GM20000 (cell line): ENCODE data around the gene ARL15.

Experiments used
- DNase-seq: peaks from one replicate; pipeline ENCODE4 v3.0.0; 2012; ENCODE audit warnings: low spot score
- TF ChIP-seq, protein P1 (sequence below): IDR thresholded peaks from 2 replicates; pipeline ENCODE4 v1.5.1; 2012; ENCODE audit warnings: mild to moderate bottlenecking, control low read depth; ENCODE audit errors: extremely low read depth, missing control alignments

ARL15 gene

DNA sequence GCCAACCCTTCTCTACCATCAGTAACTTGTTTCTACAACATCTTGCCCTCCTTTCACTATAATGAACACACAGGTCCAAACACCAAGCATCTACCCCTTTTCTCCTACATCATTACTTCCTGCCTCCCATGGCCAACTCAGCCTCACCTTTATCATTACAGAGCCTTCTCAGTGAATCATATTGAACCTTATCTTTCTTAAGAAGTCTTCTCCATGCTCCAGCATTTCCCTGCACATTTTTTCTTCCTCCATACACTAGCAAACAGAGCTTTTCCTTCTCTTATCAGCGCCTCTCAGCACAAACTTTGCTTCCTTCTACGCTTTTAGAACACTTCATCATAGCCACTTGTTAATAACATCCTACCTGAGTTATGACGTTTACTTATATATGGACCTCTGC, 148.2 kb downstream of the ARL15 start:
- DNase-seq: no peak
- TF ChIP-seq, protein P1, sequence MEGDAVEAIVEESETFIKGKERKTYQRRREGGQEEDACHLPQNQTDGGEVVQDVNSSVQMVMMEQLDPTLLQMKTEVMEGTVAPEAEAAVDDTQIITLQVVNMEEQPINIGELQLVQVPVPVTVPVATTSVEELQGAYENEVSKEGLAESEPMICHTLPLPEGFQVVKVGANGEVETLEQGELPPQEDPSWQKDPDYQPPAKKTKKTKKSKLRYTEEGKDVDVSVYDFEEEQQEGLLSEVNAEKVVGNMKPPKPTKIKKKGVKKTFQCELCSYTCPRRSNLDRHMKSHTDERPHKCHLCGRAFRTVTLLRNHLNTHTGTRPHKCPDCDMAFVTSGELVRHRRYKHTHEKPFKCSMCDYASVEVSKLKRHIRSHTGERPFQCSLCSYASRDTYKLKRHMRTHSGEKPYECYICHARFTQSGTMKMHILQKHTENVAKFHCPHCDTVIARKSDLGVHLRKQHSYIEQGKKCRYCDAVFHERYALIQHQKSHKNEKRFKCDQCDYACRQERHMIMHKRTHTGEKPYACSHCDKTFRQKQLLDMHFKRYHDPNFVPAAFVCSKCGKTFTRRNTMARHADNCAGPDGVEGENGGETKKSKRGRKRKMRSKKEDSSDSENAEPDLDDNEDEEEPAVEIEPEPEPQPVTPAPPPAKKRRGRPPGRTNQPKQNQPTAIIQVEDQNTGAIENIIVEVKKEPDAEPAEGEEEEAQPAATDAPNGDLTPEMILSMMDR: no peak

- DNase-seq: no peak
- TF ChIP-seq, protein P1: no peak
Measured at GRCh38 chr5:54160329-54160728, 150.0 kb downstream of the ARL15 start.

- DNase-seq: no peak
Measured at GRCh38 chr5:54159893-54160195, 150.5 kb downstream of the ARL15 start.

GRCh38 chr5:54159153-54159892, 151.1 kb downstream of the ARL15 start:
- peak; percentile 13 for DNase-seq
- TF ChIP-seq, protein P1: peak; percentile 1

More at GRCh38 chr5:54159893-54160195, 150.5 kb downstream of the ARL15 start:
- TF ChIP-seq, protein P1: no peak

DNA sequence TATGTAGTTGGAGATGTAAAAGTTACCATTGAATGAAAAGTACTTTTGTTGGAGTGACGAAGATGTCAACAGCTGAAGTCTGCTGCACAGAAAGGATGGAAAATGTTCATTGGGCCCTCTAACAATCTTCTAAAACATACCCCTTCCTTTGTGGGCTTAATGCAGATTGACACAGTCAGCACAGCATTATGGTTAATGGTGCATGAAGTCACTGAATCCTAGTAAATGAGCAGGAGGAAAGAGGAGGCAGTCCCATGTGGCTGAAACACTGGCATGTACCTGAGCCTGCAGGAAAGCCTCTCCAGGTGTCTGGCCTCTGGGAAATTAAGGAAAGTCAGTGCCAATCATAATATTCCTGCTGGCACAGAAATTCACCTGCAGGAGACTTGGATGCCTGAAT, 153.8 kb downstream of the ARL15 start:
- no peak for DNase-seq
- TF ChIP-seq, protein P1: no peak

GRCh38 chr5:54150841-54151240, 159.5 kb downstream of the ARL15 start:
- no peak for DNase-seq
- TF ChIP-seq, protein P1: no peak

DNA sequence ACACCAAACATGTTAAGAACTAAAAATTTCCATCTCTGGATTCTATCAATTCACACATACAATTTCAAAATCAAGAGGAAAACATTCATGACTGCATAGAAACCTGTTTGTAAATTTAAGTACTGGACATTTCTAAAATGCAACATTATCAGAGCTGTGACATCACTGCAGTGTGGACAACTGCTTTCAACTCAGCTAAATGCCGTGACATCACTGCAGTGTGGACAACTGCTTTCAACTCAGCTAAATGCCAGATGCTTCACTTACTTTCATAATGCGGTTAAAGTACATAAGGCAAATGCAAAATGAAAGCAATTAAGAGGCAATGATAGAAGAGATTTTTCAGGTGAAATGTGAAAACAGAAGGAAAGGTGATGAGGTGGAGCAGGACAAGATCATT, 161.5 kb downstream of the ARL15 start:
- TF ChIP-seq, protein P1: no peak
- no peak for DNase-seq
